ENCODE measurements around the gene RSRP1. TPM values are rescaled to one million over a fixed set of nuclear protein-coding genes. Genes with fewer than 3 reads are reported as not detected.

RSRP1 gene
- total RNA-seq, 1 experiment from 2014 or later: 82.9 TPM

DNA sequence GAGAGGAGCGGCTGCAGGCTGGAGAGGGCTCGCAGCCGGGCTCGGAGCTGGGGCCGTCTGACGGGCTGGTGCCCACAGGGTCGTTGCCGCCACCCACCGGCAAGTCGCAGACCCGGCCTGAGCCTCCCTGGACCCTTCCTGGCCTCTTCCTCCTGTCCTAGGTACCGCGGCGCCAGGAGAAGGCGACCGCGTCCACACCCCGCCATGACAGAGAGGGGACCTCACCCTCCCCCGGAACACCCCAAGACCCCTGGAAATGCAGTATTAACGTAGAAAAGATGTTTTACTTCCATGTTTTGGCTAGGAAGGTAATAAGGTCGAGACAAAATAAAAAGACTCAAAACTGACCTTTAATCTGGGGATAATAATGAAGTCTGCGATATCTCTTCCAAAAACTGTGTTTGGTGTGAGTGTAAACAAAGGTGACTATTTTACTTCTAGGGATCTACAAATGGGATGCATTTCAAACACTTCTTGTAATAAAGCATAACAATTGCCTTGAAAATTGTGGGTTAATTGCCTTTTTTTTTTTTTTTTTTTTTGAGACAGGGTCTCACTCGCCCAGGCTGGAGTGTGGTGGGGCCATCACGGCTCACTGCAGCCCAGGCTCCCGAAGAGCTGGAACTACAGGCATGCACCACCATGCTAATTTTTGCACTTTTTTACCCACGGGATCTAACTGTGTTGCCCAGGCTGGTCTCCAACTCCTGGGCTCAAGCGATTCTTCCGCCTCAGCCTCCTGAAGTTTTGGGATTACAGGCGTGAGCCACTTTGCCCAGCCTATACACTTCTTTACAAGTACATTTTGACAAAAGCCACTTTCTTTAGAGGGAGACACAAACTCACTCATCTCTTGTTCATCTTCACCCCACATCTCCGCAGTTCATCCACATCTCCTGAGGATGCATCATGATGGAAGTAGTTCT is 838 bp upstream of the RSRP1 start:
- Histone ChIP-seq H3K4me1 (ENCODE audit: control insufficient read depth in 1 of 2, insufficient read depth in 2 of 2, low read length in 2 of 2) (peaks cover 11 to 17% of the 10 kb centered on the region in 2 experiments), H3K9me2 (ENCODE audit: insufficient read depth) (no peaks in the 10 kb centered on the region), H3K4me2 (ENCODE audit: low read length) (peak overlapping the region; percentile 96), H3K79me2 (ENCODE audit: insufficient read depth, low read length) (peaks cover 41% of the 10 kb centered on the region), H4K20me1 (ENCODE audit: insufficient read depth) (peaks cover 17% of the 10 kb centered on the region; the same call in 1 of the 2 replicates), H3K36me3 (ENCODE audit: control insufficient read depth in 1 of 2, insufficient read depth in 2 of 2, low read length in 2 of 2) (peaks cover 15 to 23% of the 10 kb centered on the region in 2 experiments), H3K27me3 (ENCODE audit: insufficient read depth, low read length) (no peaks in the 10 kb centered on the region), H3K9ac (ENCODE audit: low read length) (peak overlapping the region; percentile 93), H3K27ac (ENCODE audit: low read depth, low read length) (peak overlapping the region; percentile 97), H3K4me3 (replicated peaks in 1 of 2; ENCODE audit: low read depth in 1 of 2, low read length in 2 of 2) (peak overlapping the region; percentile 93 to 98), H3K9me3 (ENCODE audit: control insufficient read depth in 1 of 2, insufficient read depth in 1 of 2, low read depth in 1 of 2, low read length in 2 of 2) (no peaks in the 10 kb centered on the region), H2AFZ (ENCODE audit: low read depth, low read length, poor library complexity, severe bottlenecking) (peak overlapping the region; percentile 56)
- ATAC-seq: peak; percentile 79; the same call in 1 of the 2 replicates
- TF ChIP-seq, protein P1, sequence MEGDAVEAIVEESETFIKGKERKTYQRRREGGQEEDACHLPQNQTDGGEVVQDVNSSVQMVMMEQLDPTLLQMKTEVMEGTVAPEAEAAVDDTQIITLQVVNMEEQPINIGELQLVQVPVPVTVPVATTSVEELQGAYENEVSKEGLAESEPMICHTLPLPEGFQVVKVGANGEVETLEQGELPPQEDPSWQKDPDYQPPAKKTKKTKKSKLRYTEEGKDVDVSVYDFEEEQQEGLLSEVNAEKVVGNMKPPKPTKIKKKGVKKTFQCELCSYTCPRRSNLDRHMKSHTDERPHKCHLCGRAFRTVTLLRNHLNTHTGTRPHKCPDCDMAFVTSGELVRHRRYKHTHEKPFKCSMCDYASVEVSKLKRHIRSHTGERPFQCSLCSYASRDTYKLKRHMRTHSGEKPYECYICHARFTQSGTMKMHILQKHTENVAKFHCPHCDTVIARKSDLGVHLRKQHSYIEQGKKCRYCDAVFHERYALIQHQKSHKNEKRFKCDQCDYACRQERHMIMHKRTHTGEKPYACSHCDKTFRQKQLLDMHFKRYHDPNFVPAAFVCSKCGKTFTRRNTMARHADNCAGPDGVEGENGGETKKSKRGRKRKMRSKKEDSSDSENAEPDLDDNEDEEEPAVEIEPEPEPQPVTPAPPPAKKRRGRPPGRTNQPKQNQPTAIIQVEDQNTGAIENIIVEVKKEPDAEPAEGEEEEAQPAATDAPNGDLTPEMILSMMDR (IDR thresholded peaks at IDR 0.05 in 2 of 3, conservative IDR thresholded peaks at IDR 0.05 in 1 of 3; ENCODE audit: borderline replicate concordance in 1 of 3, insufficient read depth in 1 of 3, low read depth in 2 of 3, low read length in 2 of 3): 0 out of 6 replicates have a peak, but pooled peaks of 1 of the 3 experiments have one; percentile 13
- TF ChIP-seq POLR2AphosphoS5 (IDR thresholded peaks at IDR 0.05; ENCODE audit: low read depth, low read length): no peak
- BruUV-seq (replicated peaks): TSS peak; percentile 74
- POLR2A ChIA-PET: interaction anchor here (0.7 to 1.7 kb wide), 15 partner anchors 8 to 553 kb away, joined by 3 to 25 read pairs (median 4); partner anchors contain the start of genes MACO1 and SYF2
- no peak for DNase-seq (ENCODE audit: low read depth, low spot score)
- intact Hi-C loops (cut with micrococcal nuclease): loop anchor here (5.0 kb wide), 1 partner anchor 94 kb away; no protein-coding TSS in a partner anchor
- CTCF ChIA-PET: interaction anchor here (1.0 kb wide), 1 partner anchor 9 kb away, joined by 3 read pairs; no protein-coding TSS in a partner anchor
- RAD21 ChIA-PET (ENCODE audit: low non-redundant PET in 1 of 2, low total read pairs in 2 of 2, uncharacterized antibody in 2 of 2, unreplicated experiment in 2 of 2): no interaction called here

DNA sequence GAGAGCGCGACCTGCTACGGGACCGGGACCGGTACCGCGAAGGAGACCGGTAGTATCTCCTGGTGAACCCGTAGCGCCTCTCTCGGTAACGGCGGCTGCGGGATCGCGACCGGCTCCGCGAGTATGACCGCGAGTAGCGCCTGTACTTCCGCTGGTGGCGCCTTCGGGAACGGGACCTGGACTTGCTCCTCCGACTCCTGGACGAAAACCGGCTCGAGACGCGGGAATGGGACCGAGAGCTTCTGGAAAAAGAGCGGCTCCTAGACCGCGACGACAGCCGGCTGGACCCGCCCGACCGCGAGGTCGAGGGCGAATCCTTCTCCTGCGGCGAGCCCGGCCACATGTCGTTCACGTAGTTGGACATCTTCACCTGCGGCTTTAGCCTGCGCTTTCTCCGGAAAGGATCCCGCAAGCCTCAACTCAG is 642 bp downstream of the RSRP1 start:
- Histone ChIP-seq H3K4me3 (replicated peaks in 1 of 2; ENCODE audit: low read depth in 1 of 2, low read length in 2 of 2) (peak overlapping the region; percentile 93 to 98), H3K4me2 (ENCODE audit: low read length) (peak overlapping the region; percentile 96), H3K79me2 (ENCODE audit: insufficient read depth, low read length) (peaks cover 55% of the 10 kb centered on the region), H3K9me2 (ENCODE audit: insufficient read depth) (no peaks in the 10 kb centered on the region), H3K9ac (ENCODE audit: low read length) (peak overlapping the region; percentile 93), H3K9me3 (ENCODE audit: control insufficient read depth in 1 of 2, insufficient read depth in 1 of 2, low read depth in 1 of 2, low read length in 2 of 2) (no peaks in the 10 kb centered on the region), H3K27ac (ENCODE audit: low read depth, low read length) (peak overlapping the region; percentile 97), H4K20me1 (ENCODE audit: insufficient read depth) (peaks cover 17% of the 10 kb centered on the region; the same call in 1 of the 2 replicates), H3K36me3 (ENCODE audit: control insufficient read depth in 1 of 2, insufficient read depth in 2 of 2, low read length in 2 of 2) (peaks cover 18 to 34% of the 10 kb centered on the region in 2 experiments), H3K27me3 (ENCODE audit: insufficient read depth, low read length) (no peaks in the 10 kb centered on the region), H3K4me1 (ENCODE audit: control insufficient read depth in 1 of 2, insufficient read depth in 2 of 2, low read length in 2 of 2) (peaks cover 13 to 17% of the 10 kb centered on the region in 2 experiments), H2AFZ (ENCODE audit: low read depth, low read length, poor library complexity, severe bottlenecking) (no peak overlapping the region)
- ChIA-PET RAD21 (ENCODE audit: low non-redundant PET in 1 of 2, low total read pairs in 2 of 2, uncharacterized antibody in 2 of 2, unreplicated experiment in 2 of 2) (no interaction called here), CTCF (no interaction called here), POLR2A (interaction anchor here (1.0 kb wide), 2 partner anchors 13 to 14 kb away, joined by 8 to 25 read pairs; partner anchors contain the start of gene SYF2)
- DNase-seq (ENCODE audit: low read depth, low spot score) (no peak), ATAC-seq (peak; percentile 4)
- intact Hi-C loops (cut with micrococcal nuclease): loop anchor here (5.0 kb wide), 1 partner anchor 96 kb away; no protein-coding TSS in a partner anchor
- TF ChIP-seq, protein P2, sequence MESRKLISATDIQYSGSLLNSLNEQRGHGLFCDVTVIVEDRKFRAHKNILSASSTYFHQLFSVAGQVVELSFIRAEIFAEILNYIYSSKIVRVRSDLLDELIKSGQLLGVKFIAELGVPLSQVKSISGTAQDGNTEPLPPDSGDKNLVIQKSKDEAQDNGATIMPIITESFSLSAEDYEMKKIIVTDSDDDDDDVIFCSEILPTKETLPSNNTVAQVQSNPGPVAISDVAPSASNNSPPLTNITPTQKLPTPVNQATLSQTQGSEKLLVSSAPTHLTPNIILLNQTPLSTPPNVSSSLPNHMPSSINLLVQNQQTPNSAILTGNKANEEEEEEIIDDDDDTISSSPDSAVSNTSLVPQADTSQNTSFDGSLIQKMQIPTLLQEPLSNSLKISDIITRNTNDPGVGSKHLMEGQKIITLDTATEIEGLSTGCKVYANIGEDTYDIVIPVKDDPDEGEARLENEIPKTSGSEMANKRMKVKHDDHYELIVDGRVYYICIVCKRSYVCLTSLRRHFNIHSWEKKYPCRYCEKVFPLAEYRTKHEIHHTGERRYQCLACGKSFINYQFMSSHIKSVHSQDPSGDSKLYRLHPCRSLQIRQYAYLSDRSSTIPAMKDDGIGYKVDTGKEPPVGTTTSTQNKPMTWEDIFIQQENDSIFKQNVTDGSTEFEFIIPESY (IDR thresholded peaks at IDR 0.05; ENCODE audit: extremely low read depth, insufficient replicate concordance, low read length): no peak
- TF ChIP-seq, protein P3, sequence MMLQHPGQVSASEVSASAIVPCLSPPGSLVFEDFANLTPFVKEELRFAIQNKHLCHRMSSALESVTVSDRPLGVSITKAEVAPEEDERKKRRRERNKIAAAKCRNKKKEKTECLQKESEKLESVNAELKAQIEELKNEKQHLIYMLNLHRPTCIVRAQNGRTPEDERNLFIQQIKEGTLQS (IDR thresholded peaks at IDR 0.05): no peak
- TF ChIP-seq ZFX (IDR thresholded peaks at IDR 0.05) (no peak), RAD21 (IDR thresholded peaks at IDR 0.05; ENCODE audit: low read depth) (no peak), SP1 (IDR thresholded peaks at IDR 0.05; ENCODE audit: low read depth) (no peak), CEBPB (IDR thresholded peaks at IDR 0.05; ENCODE audit: low read depth) (no peak), CBX3 (IDR thresholded peaks at IDR 0.05; ENCODE audit: low read depth) (no peak), ZNF274 (IDR thresholded peaks at IDR 0.05; ENCODE audit: low read depth, low read length) (no peak)
- no TSS peak for BruUV-seq (replicated peaks)
